H1 (cell line): ENCODE measurements around the gene KLK5. TPM values are rescaled to one million over a fixed set of nuclear protein-coding genes. Genes with fewer than 3 reads are reported as not detected.

Experiments used
- CTCF ChIA-PET: fragments of 300-600 bp; sonication (Branson Sonifier 250); formaldehyde crosslinking; loops from one replicate; lab custom pipeline; 2021; ENCODE audit not compliant: partially characterized antibody; lab: Charles Lee
- POLR2A ChIA-PET: fragments of 300-600 bp; sonication (Branson Sonifier 250); formaldehyde crosslinking; loops from one replicate; lab custom pipeline; 2021; ENCODE audit warnings: inconsistent platforms; ENCODE audit not compliant: partially characterized antibody; lab: Charles Lee
- DNase-seq, 2 experiments: peaks; one replicate each; pipeline versions ENCODE4 v3.0.0 to v3.0.0-alpha.2; 2010 to 2022; ENCODE audit warnings: low spot score in 2 of 2, low read depth in 1 of 2, mixed read lengths in 1 of 2
- FAIRE-seq: peaks from 2 replicates; lab custom pipeline; 2011; peaks lifted over from hg19 to GRCh38; lab: Jason Lieb, UNC
- H2AFZ ChIP-seq: 2 replicates; pipeline ENCODE4 v1.8.1; 2012; ENCODE audit warnings: low read length, inconsistent platforms
- H2AK5ac ChIP-seq: 2 replicates; pipeline ENCODE4 v1.6.1; 2013; ENCODE audit warnings: low read depth, low read length
- H2BK120ac ChIP-seq: replicated peaks from 2 replicates; pipeline ENCODE3; 2013; ENCODE audit warnings: low read depth, low read length, inconsistent platforms
- H2BK12ac ChIP-seq: 2 replicates; pipeline ENCODE4 v1.6.1; 2013; ENCODE audit warnings: low read depth, low read length
- H2BK15ac ChIP-seq: 2 replicates; pipeline ENCODE4 v1.6.1; 2013; ENCODE audit warnings: low read length
- H2BK20ac ChIP-seq: 2 replicates; pipeline ENCODE4 v1.6.1; 2013; ENCODE audit warnings: low read length
- H2BK5ac ChIP-seq: 2 replicates; pipeline ENCODE4 v1.6.1; 2013; ENCODE audit warnings: low read depth, low read length
- H3K14ac ChIP-seq: 2 replicates; pipeline ENCODE4 v1.6.1; 2013; ENCODE audit warnings: inconsistent platforms; ENCODE audit not compliant: insufficient read length
- H3K18ac ChIP-seq: 2 replicates; pipeline ENCODE4 v1.6.1; 2013; ENCODE audit warnings: low read length; ENCODE audit errors: extremely low read depth
- H3K23ac ChIP-seq: 2 replicates; pipeline ENCODE4 v1.6.1; 2013; ENCODE audit warnings: inconsistent platforms; ENCODE audit not compliant: insufficient read length
- H3K23me2 ChIP-seq: 2 replicates; pipeline ENCODE4 v1.6.1; 2013; ENCODE audit warnings: low read depth, low read length
- H3K27ac ChIP-seq: 2 replicates; pipeline ENCODE4 v1.6.1; 2011; ENCODE audit warnings: low read depth, low read length, inconsistent platforms
- H3K27me3 ChIP-seq, 4 experiments: replicated peaks in 1 of 4; 1 replicate in 1 of 4; 2 replicates in 3 of 4; pipeline versions ENCODE4 v1.6.1 to v1.8.1; 2011 to 2013; ENCODE audit warnings: low read length in 3 of 4, mild to moderate bottlenecking in 3 of 4, inconsistent platforms in 2 of 4, mixed read lengths in 2 of 4, moderate library complexity in 1 of 4; ENCODE audit not compliant: control insufficient read depth in 3 of 4, insufficient read depth in 3 of 4; ENCODE audit errors: extremely low read depth in 1 of 4
- H3K36me3 ChIP-seq, 4 experiments: 2 replicates each; pipeline versions ENCODE4 v1.6.1 to v1.8.1; 2011 to 2013; ENCODE audit warnings: mild to moderate bottlenecking in 4 of 4, low read length in 3 of 4, moderate library complexity in 2 of 4, control low read depth in 1 of 4, inconsistent platforms in 1 of 4; ENCODE audit not compliant: insufficient read depth in 4 of 4, control insufficient read depth in 2 of 4
- H3K4ac ChIP-seq: replicated peaks from 2 replicates; pipeline ENCODE3; 2013; ENCODE audit warnings: low read length, low read depth, mixed read lengths, inconsistent platforms; ENCODE audit not compliant: insufficient read length
- H3K4me1 ChIP-seq, 4 experiments: replicated peaks in 1 of 4; 1 replicate in 1 of 4; 2 replicates in 3 of 4; pipeline versions ENCODE4 v1.6.1 to v1.8.1; 2011 to 2013; ENCODE audit warnings: low read length in 3 of 4, inconsistent platforms in 2 of 4, mixed read lengths in 1 of 4; ENCODE audit not compliant: insufficient read depth in 4 of 4, control insufficient read depth in 3 of 4
- H3K4me2 ChIP-seq, 2 experiments: 2 replicates each; pipeline versions ENCODE4 v1.6.1 to v1.8.1; 2011 to 2013; ENCODE audit warnings: low read depth in 2 of 2, low read length in 2 of 2, control low read depth in 1 of 2, inconsistent platforms in 1 of 2, mild to moderate bottlenecking in 1 of 2; ENCODE audit not compliant: insufficient read depth in 1 of 2
- H3K4me3 ChIP-seq, 4 experiments: fragments of 200-600, 300-600 bp in 1 of 4; sonication (generic), shearing (Covaris generic), sonication (Bioruptor Twin) in 1 of 4; 2 replicates each; pipeline versions ENCODE4 v1.5.1 to v1.8.1; 2011 to 2016; ENCODE audit warnings: low read length in 4 of 4, low read depth in 3 of 4, control low read depth in 2 of 4, inconsistent platforms in 2 of 4, mild to moderate bottlenecking in 2 of 4, mixed read lengths in 1 of 4, moderate library complexity in 1 of 4; ENCODE audit not compliant: insufficient read depth in 2 of 4; ENCODE audit errors: extremely low read depth in 1 of 4
- H3K56ac ChIP-seq: replicated peaks from 2 replicates; pipeline ENCODE3; 2013; ENCODE audit warnings: low read depth, mild to moderate bottlenecking, mixed read lengths, low read length, inconsistent platforms; ENCODE audit not compliant: insufficient read length
- H3K79me1 ChIP-seq: 2 replicates; pipeline ENCODE4 v1.6.1; 2013; ENCODE audit warnings: low read depth, low read length, control low read depth
- H3K79me2 ChIP-seq, 2 experiments: 2 replicates each; pipeline versions ENCODE4 v1.6.1 to v1.8.1; 2012 to 2013; ENCODE audit warnings: low read length in 2 of 2, mild to moderate bottlenecking in 2 of 2, inconsistent platforms in 1 of 2; ENCODE audit not compliant: insufficient read depth in 2 of 2, control insufficient read depth in 1 of 2
- H3K9ac ChIP-seq, 4 experiments: replicated peaks in 1 of 4; 1 replicate in 1 of 4; 2 replicates in 3 of 4; pipeline versions ENCODE4 v1.6.1 to v1.8.1; 2011 to 2013; ENCODE audit warnings: low read depth in 3 of 4, low read length in 3 of 4, control low read depth in 2 of 4, mild to moderate bottlenecking in 2 of 4, moderate library complexity in 2 of 4, inconsistent platforms in 1 of 4; ENCODE audit errors: extremely low read depth in 1 of 4
- H3K9me3 ChIP-seq, 2 experiments: 2 replicates each; pipeline versions ENCODE4 v1.6.1 to v1.8.1; 2012 to 2013; ENCODE audit warnings: mild to moderate bottlenecking in 2 of 2, moderate library complexity in 2 of 2, control low read depth in 1 of 2, inconsistent platforms in 1 of 2, low read depth in 1 of 2, low read length in 1 of 2, mixed read lengths in 1 of 2; ENCODE audit not compliant: insufficient read depth in 2 of 2
- H4K20me1 ChIP-seq, 2 experiments: replicated peaks in 1 of 2; 2 replicates each; pipeline versions ENCODE3 to v1.8.1; 2011 to 2013; ENCODE audit warnings: inconsistent platforms in 2 of 2, low read length in 2 of 2, mild to moderate bottlenecking in 1 of 2; ENCODE audit not compliant: insufficient read depth in 2 of 2, control insufficient read depth in 1 of 2
- H4K5ac ChIP-seq: 2 replicates; pipeline ENCODE4 v1.6.1; 2013; ENCODE audit warnings: low read length, low read depth, mixed read lengths, inconsistent platforms; ENCODE audit not compliant: insufficient read length
- H4K8ac ChIP-seq: 2 replicates; pipeline ENCODE4 v1.8.0; 2013; ENCODE audit warnings: mild to moderate bottlenecking, moderate library complexity, low read length, inconsistent platforms; ENCODE audit not compliant: insufficient read depth; ENCODE audit errors: extremely low read depth
- H4K91ac ChIP-seq: replicated peaks from 2 replicates; pipeline ENCODE3; 2013; ENCODE audit warnings: low read length, mixed read lengths, inconsistent platforms; ENCODE audit not compliant: insufficient read length
- BACH1 ChIP-seq: IDR thresholded peaks from 2 replicates; pipeline ENCODE4 v1.6.1; 2012; ENCODE audit warnings: low read length, improper control_type of control experiment
- WGBS, 2 experiments: shearing (Covaris generic) in 1 of 2; methylation state at CpG; one replicate each; pipeline versions ENCODE4 v1.1.6 to v1.1.7; 2013 to 2015; ENCODE audit warnings: low lambda C conversion rate in 2 of 2, mixed read lengths in 2 of 2, inconsistent platforms in 1 of 2, low coverage in 1 of 2, missing lambda C conversion rate in 1 of 2; ENCODE audit not compliant: insufficient replicate concordance in 2 of 2, insufficient coverage in 1 of 2, insufficient read length in 1 of 2; ENCODE audit errors: extremely low coverage in 1 of 2, missing lambda C conversion rate in 1 of 2; 5-methylcytosine and 5-hydroxymethylcytosine counted together
- polyA plus RNA-seq, 7 experiments: library from polyadenylated mRNA; depleted of rRNA in 3 of 7; stranded (reverse) in 5 of 7; unstranded in 2 of 7; fragments of >200 nt in 5 of 7; fragments of 200-250 nt in 2 of 7; gene quantifications; 1 replicate in 5 of 7; 2 replicates in 1 of 7; 4 replicates in 1 of 7; pipeline versions ENCODE4 v1.2.1 to v1.2.3, GENCODE V29; 2011 to 2013; ENCODE audit warnings: missing spikeins in 2 of 7, mixed read lengths in 2 of 7
- total RNA-seq: library from RNA; stranded (reverse); fragmentation: NEBNext Ultra II Directional; extraction: Animal tissue kit (Norgen Biotek cat#: 25700); gene quantifications from 2 replicates; pipeline ENCODE4 v1.2.1, GENCODE V29; 2021

Gene KLK5
- total and polyA plus RNA-seq, 2 of the 8 experiments (the other 6 are each of a cell fraction or from before 2014, with no cell fraction given): 0.76 to 2.0 TPM

- Histone ChIP-seq H3K4me2 (no peak overlapping the region), H2BK15ac (no peak overlapping the region)
- no peak for TF ChIP-seq BACH1
- TF ChIP-seq, all 59 proteins: peak for 0
- Histone ChIP-seq H3K23ac (no peak overlapping the region), H4K5ac (no peak overlapping the region), H2BK20ac (no peak overlapping the region), H3K36me3 (no peaks in the 10 kb centered on the region), H3K4me3 (no peak overlapping the region), H3K4me1 (peaks cover 0 to 7% (median 5%) of the 10 kb centered on the region in 4 experiments; a peak in 5 of 7 replicates), H3K79me2 (no peaks in the 10 kb centered on the region), H3K18ac (no peak overlapping the region), H4K8ac (no peak overlapping the region), H3K9me3 (no peaks in the 10 kb centered on the region), H2BK120ac (no peak overlapping the region), H2AFZ (no peak overlapping the region), H2AK5ac (no peak overlapping the region), H4K91ac (no peak overlapping the region), H3K27me3 (0 out of 7 replicates have a peak, but pooled peaks cover 0 to 2% (median 0%) of the 10 kb centered on the region in 4 experiments), H4K20me1 (no peaks in the 10 kb centered on the region), H3K9ac (no peak overlapping the region), H3K79me1 (no peaks in the 10 kb centered on the region), H2BK5ac (no peak overlapping the region), H3K4ac (no peak overlapping the region), H2BK12ac (no peak overlapping the region), H3K23me2 (no peaks in the 10 kb centered on the region), H3K27ac (no peak overlapping the region), H3K14ac (no peak overlapping the region), H3K56ac (no peak overlapping the region)
- WGBS, 2 experiments: 86% methylated on average over 6 of the region's 6 CpGs; no CpG with 5 or more reads in 1 of the 2 experiments
- DNase-seq: no peak
- POLR2A ChIA-PET: interaction anchor here (1.0 to 2.2 kb wide), 2 partner anchors 15 to 128 kb away, joined by 3 to 9 read pairs; no protein-coding TSS in a partner anchor
- FAIRE-seq: no peak
- CTCF ChIA-PET: interaction anchor here (0.8 to 7.1 kb wide), 5 partner anchors 32 to 171 kb away, joined by 4 to 36 read pairs (median 6); no protein-coding TSS in a partner anchor
Measured at GRCh38 chr19:50924586-50924985, 28.3 kb downstream of the KLK5 start.
